ENCODE results near the gene CRYZL1.

CRYZL1 gene

GRCh38 chr21:33546086-33546485, 95.5 kb downstream of the CRYZL1 start:
- DNase-seq (ENCODE audit: low spot score) = no peak
- H3K27ac ChIP-seq = no peak overlapping the region
- ChIA-PET POLR2A (ENCODE audit: low non-redundant PET) (no interaction called here), CTCF (no interaction called here)
- no peak for TF ChIP-seq CTCF (conservative IDR thresholded peaks at IDR 0.05; ENCODE audit: low read depth)

GRCh38 chr21:33544451-33545195, 96.9 kb downstream of the CRYZL1 start:
- CTCF ChIA-PET = interaction anchor here (0.7 kb wide), 2 partner anchors 17 to 943 kb away, joined by 4 to 5 read pairs; no protein-coding TSS in a partner anchor
- POLR2A ChIA-PET (ENCODE audit: low non-redundant PET) = no interaction called here
- no peak for DNase-seq (ENCODE audit: low spot score)
- TF ChIP-seq CTCF (conservative IDR thresholded peaks at IDR 0.05; ENCODE audit: low read depth) = no peak
- no peak overlapping the region for H3K27ac ChIP-seq

GRCh38 chr21:33543505-33544129, 97.9 kb downstream of the CRYZL1 start:
- ChIA-PET CTCF (interaction anchor here (0.7 kb wide), 2 partner anchors 292 to 942 kb away, joined by 3 to 5 read pairs; no protein-coding TSS in a partner anchor), POLR2A (ENCODE audit: low non-redundant PET) (interaction anchor here (0.6 to 0.7 kb wide), 2 partner anchors 30 to 45 kb away, joined by 3 to 5 read pairs; partner anchors contain the start of gene DONSON)
- DNase-seq (ENCODE audit: low spot score) = no peak
- TF ChIP-seq CTCF (conservative IDR thresholded peaks at IDR 0.05; ENCODE audit: low read depth) = no peak
- H3K27ac ChIP-seq = peak overlapping the region; percentile 98

- CTCF ChIA-PET = interaction anchor here (0.7 kb wide), 1 partner anchor 293 kb away, joined by 3 read pairs; no protein-coding TSS in a partner anchor
- TF ChIP-seq CTCF (conservative IDR thresholded peaks at IDR 0.05; ENCODE audit: low read depth) = no peak
- peak; percentile 97 for DNase-seq (ENCODE audit: low spot score)
- POLR2A ChIA-PET (ENCODE audit: low non-redundant PET) = interaction anchor here (0.6 to 0.7 kb wide), 2 partner anchors 31 to 46 kb away, joined by 3 to 5 read pairs; partner anchors contain the start of gene DONSON
- peak within 1 kb of the TSS; percentile 98 for H3K27ac ChIP-seq
Observed at GRCh38 chr21:33542640-33543504, 98.7 kb downstream of the CRYZL1 start, which contains the start of gene SON. SON (plus strand) TSS chr21:33543038; CDS start chr21:33543093, 55 bp downstream.

GRCh38 chr21:33541756-33542639, 99.5 kb downstream of the CRYZL1 start, which contains the start of gene GART:
GART (minus strand) TSS chr21:33542117; CDS start chr21:33539315, 2,802 bp downstream.
- DNase-seq (ENCODE audit: low spot score) = peak; percentile 77
- ChIA-PET POLR2A (ENCODE audit: low non-redundant PET) (no interaction called here), CTCF (no interaction called here)
- H3K27ac ChIP-seq = peak within 1 kb of the TSS; percentile 98
- no peak for TF ChIP-seq CTCF (conservative IDR thresholded peaks at IDR 0.05; ENCODE audit: low read depth)

Data from RWPE1 (cell line).